WTC11 (cell line): ENCODE measurements around the gene FAM177A1. TPM values are rescaled to one million over a fixed set of nuclear protein-coding genes. Genes with fewer than 3 reads are reported as not detected.
A peak's percentile ranks its signal among the peaks of the same experiment; 100 is the strongest.

Experiments
- ATAC-seq: fragments of 200-7000 bp; cut with Tn5 transposase; 2 replicates; pipeline ENCODE4 v1.10.0; 2021; ENCODE audit warnings: mild to moderate bottlenecking, moderate library complexity
- CTCF ChIA-PET: fragments of 300-600 bp; sonication (Branson Sonifier 250); formaldehyde crosslinking; loops from one replicate; lab custom pipeline; 2021; ENCODE audit warnings: antibody characterized with exemption; lab: Charles Lee
- POLR2A ChIA-PET: fragments of 350-600 bp; sonication (Branson Sonifier 250); formaldehyde crosslinking; loops from one replicate; lab custom pipeline; 2021; ENCODE audit warnings: antibody characterized with exemption; lab: Charles Lee
- DNase-seq: peaks from one replicate; pipeline ENCODE4 v3.0.0; 2021; ENCODE audit warnings: low spot score
- H3K27ac Mint-ChIP-seq: 2 replicates; pipeline ENCODE4 v1.8.0; 2021; ENCODE audit warnings: mixed read lengths
- H3K27me3 Mint-ChIP-seq: 2 replicates; pipeline ENCODE4 v1.8.0; 2021; ENCODE audit warnings: low read depth, mild to moderate bottlenecking, moderate library complexity, mixed read lengths
- H3K36me3 Mint-ChIP-seq: 2 replicates; pipeline ENCODE4 v1.8.0; 2021; ENCODE audit warnings: mixed read lengths
- H3K4me1 Mint-ChIP-seq: 2 replicates; pipeline ENCODE4 v1.8.0; 2022; ENCODE audit warnings: mixed read lengths
- H3K4me3 Mint-ChIP-seq: 2 replicates; pipeline ENCODE4 v1.8.0; 2021; ENCODE audit warnings: mild to moderate bottlenecking, moderate library complexity, mixed read lengths
- H3K9me3 Mint-ChIP-seq: 2 replicates; pipeline ENCODE4 v1.8.0; 2021; ENCODE audit warnings: mixed read lengths
- CBFB ChIP-seq: sonication (generic); formaldehyde crosslinking; IDR thresholded peaks from 2 replicates; pipeline ENCODE4 v1.8.1; 2022; ENCODE audit warnings: mild to moderate bottlenecking, low read depth, missing genetic modification reagents
- CREB1 ChIP-seq: sonication (generic); formaldehyde crosslinking; IDR thresholded peaks from 2 replicates; pipeline ENCODE4 v1.8.0; 2023; ENCODE audit warnings: mild to moderate bottlenecking, missing genetic modification reagents
- ESRRA ChIP-seq: sonication (generic); formaldehyde crosslinking; IDR thresholded peaks from 2 replicates; pipeline ENCODE4 v1.8.1; 2022; ENCODE audit warnings: mild to moderate bottlenecking, missing genetic modification reagents, borderline replicate concordance
- FOXJ3 ChIP-seq: sonication (generic); formaldehyde crosslinking; IDR thresholded peaks from 2 replicates; pipeline ENCODE4 v1.9.0; 2021; ENCODE audit warnings: missing genetic modification reagents, mild to moderate bottlenecking, borderline replicate concordance
- IRF2 ChIP-seq: sonication (generic); formaldehyde crosslinking; IDR thresholded peaks from 2 replicates; pipeline ENCODE4 v1.8.0; 2022; ENCODE audit warnings: low read depth, missing genetic modification reagents, borderline replicate concordance
- JAZF1 ChIP-seq: fragments of 250-450 bp; sonication (Bioruptor Pico); IDR thresholded peaks from 2 replicates; pipeline ENCODE4 v1.9.0; 2021; ENCODE audit warnings: moderate library complexity, mild to moderate bottlenecking, inconsistent platforms
- JUN ChIP-seq: sonication (generic); formaldehyde crosslinking; IDR thresholded peaks from 2 replicates; pipeline ENCODE4 v1.8.0; 2023; ENCODE audit warnings: mild to moderate bottlenecking, missing genetic modification reagents
- NFE2L1 ChIP-seq: sonication (generic); formaldehyde crosslinking; IDR thresholded peaks from 2 replicates; pipeline ENCODE4 v1.8.1; 2023; ENCODE audit warnings: missing genetic modification reagents
- NR2C2 ChIP-seq: sonication (generic); formaldehyde crosslinking; IDR thresholded peaks from 2 replicates; pipeline ENCODE4 v1.8.0; 2022; ENCODE audit warnings: mild to moderate bottlenecking, missing genetic modification reagents
- NR3C1 ChIP-seq: sonication (generic); formaldehyde crosslinking; conservative IDR thresholded peaks from 2 replicates; pipeline ENCODE4 v1.8.1; 2023; ENCODE audit warnings: low read depth, mild to moderate bottlenecking, missing genetic modification reagents
- OVOL2 ChIP-seq: fragments of 250-450 bp; sonication (Bioruptor Pico); IDR thresholded peaks from 2 replicates; pipeline ENCODE4 v1.9.0; 2021; ENCODE audit warnings: mild to moderate bottlenecking, borderline replicate concordance
- ZNF219 ChIP-seq: sonication (generic); formaldehyde crosslinking; IDR thresholded peaks from 2 replicates; pipeline ENCODE4 v1.8.0; 2023; ENCODE audit warnings: missing genetic modification reagents, mild to moderate bottlenecking, borderline replicate concordance
- ZNF317 ChIP-seq: sonication (generic); formaldehyde crosslinking; IDR thresholded peaks from 2 replicates; pipeline ENCODE4 v1.8.1; 2023; ENCODE audit warnings: low read depth, mild to moderate bottlenecking, moderate library complexity, missing genetic modification reagents, borderline replicate concordance
- ZNF416 ChIP-seq: fragments of 250-450 bp; sonication (Bioruptor Pico); IDR thresholded peaks from 2 replicates; pipeline ENCODE4 v1.9.0; 2021; ENCODE audit warnings: mild to moderate bottlenecking, inconsistent platforms
- total RNA-seq: library from RNA; stranded (reverse); gene quantifications from 3 replicates; pipeline ENCODE4 v1.2.3, GENCODE V29; 2021
- TF ChIP-seq, protein P1 (sequence below): sonication (generic); formaldehyde crosslinking; conservative IDR thresholded peaks from 2 replicates; pipeline ENCODE4 v1.8.1; 2022; ENCODE audit warnings: mild to moderate bottlenecking, missing genetic modification reagents
- TF ChIP-seq, protein P2 (sequence below): sonication (generic); formaldehyde crosslinking; IDR thresholded peaks from 2 replicates; pipeline ENCODE4 v1.8.0; 2022; ENCODE audit warnings: mild to moderate bottlenecking, missing genetic modification reagents
- TF ChIP-seq, protein P3 (sequence below): sonication (generic); formaldehyde crosslinking; IDR thresholded peaks from 2 replicates; pipeline ENCODE4 v1.8.1; 2023; ENCODE audit warnings: mild to moderate bottlenecking, missing genetic modification reagents, moderate library complexity
- TF ChIP-seq, protein P4 (sequence below): sonication (generic); formaldehyde crosslinking; conservative IDR thresholded peaks from 2 replicates; pipeline ENCODE4 v1.8.1; 2023; ENCODE audit warnings: mild to moderate bottlenecking, low read depth, missing genetic modification reagents, moderate library complexity
- TF ChIP-seq, protein P5 (sequence below): sonication (generic); formaldehyde crosslinking; IDR thresholded peaks from 2 replicates; pipeline ENCODE4 v1.8.0; 2022; ENCODE audit warnings: missing genetic modification reagents
- TF ChIP-seq, protein P6 (sequence below): sonication (generic); formaldehyde crosslinking; IDR thresholded peaks from 2 replicates; pipeline ENCODE4 v1.8.0; 2023; ENCODE audit warnings: missing genetic modification reagents

The FAM177A1 gene
- total RNA-seq, 1 experiment from 2014 or later: 44.7 TPM

DNA sequence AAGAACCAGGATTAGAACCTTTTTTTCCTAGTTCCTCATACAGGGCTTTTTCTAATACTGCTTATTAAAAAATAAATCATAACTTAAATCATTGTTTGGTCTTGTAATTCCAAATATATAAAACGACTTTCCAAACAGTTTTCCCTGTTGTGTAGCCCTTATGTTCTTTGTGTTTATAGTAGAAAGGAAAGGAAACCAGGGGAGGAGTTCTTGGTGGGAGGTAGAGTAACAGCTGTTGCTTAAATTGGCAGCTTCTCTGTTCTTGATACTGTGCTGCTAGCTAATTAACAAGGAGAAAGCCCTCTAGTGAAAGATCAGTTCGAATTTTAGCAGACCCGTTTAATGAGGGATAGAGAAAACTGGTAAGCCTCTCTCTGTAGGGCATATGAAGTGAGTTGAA, 48.3 kb upstream of the FAM177A1 start:
- peaks cover 3% of the 10 kb centered on the region; the same call in 1 of the 2 replicates for H3K36me3 Mint-ChIP-seq
- POLR2A ChIA-PET: no interaction called here
- TF ChIP-seq NR2C2 (CRISPR knock-in tag) (no peak), CBFB (CRISPR knock-in tag) (no peak), FOXJ3 (no peak), IRF2 (CRISPR knock-in tag) (no peak), NFE2L1 (no peak), ESRRA (no peak), ZNF219 (CRISPR knock-in tag) (no peak), JAZF1 (no peak), CREB1 (CRISPR knock-in tag) (no peak), NR3C1 (CRISPR knock-in tag) (no peak), OVOL2 (no peak), JUN (CRISPR knock-in tag) (no peak), ZNF416 (CRISPR knock-in tag) (no peak)
- TF ChIP-seq, protein P1, sequence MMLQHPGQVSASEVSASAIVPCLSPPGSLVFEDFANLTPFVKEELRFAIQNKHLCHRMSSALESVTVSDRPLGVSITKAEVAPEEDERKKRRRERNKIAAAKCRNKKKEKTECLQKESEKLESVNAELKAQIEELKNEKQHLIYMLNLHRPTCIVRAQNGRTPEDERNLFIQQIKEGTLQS: no peak
- TF ChIP-seq, protein P2, sequence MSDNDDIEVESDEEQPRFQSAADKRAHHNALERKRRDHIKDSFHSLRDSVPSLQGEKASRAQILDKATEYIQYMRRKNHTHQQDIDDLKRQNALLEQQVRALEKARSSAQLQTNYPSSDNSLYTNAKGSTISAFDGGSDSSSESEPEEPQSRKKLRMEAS: no peak
- TF ChIP-seq, protein P3, sequence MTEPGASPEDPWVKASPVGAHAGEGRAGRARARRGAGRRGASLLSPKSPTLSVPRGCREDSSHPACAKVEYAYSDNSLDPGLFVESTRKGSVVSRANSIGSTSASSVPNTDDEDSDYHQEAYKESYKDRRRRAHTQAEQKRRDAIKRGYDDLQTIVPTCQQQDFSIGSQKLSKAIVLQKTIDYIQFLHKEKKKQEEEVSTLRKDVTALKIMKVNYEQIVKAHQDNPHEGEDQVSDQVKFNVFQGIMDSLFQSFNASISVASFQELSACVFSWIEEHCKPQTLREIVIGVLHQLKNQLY (CRISPR knock-in tag): no peak
- TF ChIP-seq, protein P4, sequence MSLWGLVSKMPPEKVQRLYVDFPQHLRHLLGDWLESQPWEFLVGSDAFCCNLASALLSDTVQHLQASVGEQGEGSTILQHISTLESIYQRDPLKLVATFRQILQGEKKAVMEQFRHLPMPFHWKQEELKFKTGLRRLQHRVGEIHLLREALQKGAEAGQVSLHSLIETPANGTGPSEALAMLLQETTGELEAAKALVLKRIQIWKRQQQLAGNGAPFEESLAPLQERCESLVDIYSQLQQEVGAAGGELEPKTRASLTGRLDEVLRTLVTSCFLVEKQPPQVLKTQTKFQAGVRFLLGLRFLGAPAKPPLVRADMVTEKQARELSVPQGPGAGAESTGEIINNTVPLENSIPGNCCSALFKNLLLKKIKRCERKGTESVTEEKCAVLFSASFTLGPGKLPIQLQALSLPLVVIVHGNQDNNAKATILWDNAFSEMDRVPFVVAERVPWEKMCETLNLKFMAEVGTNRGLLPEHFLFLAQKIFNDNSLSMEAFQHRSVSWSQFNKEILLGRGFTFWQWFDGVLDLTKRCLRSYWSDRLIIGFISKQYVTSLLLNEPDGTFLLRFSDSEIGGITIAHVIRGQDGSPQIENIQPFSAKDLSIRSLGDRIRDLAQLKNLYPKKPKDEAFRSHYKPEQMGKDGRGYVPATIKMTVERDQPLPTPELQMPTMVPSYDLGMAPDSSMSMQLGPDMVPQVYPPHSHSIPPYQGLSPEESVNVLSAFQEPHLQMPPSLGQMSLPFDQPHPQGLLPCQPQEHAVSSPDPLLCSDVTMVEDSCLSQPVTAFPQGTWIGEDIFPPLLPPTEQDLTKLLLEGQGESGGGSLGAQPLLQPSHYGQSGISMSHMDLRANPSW (CRISPR knock-in tag): no peak
- TF ChIP-seq, protein P5, sequence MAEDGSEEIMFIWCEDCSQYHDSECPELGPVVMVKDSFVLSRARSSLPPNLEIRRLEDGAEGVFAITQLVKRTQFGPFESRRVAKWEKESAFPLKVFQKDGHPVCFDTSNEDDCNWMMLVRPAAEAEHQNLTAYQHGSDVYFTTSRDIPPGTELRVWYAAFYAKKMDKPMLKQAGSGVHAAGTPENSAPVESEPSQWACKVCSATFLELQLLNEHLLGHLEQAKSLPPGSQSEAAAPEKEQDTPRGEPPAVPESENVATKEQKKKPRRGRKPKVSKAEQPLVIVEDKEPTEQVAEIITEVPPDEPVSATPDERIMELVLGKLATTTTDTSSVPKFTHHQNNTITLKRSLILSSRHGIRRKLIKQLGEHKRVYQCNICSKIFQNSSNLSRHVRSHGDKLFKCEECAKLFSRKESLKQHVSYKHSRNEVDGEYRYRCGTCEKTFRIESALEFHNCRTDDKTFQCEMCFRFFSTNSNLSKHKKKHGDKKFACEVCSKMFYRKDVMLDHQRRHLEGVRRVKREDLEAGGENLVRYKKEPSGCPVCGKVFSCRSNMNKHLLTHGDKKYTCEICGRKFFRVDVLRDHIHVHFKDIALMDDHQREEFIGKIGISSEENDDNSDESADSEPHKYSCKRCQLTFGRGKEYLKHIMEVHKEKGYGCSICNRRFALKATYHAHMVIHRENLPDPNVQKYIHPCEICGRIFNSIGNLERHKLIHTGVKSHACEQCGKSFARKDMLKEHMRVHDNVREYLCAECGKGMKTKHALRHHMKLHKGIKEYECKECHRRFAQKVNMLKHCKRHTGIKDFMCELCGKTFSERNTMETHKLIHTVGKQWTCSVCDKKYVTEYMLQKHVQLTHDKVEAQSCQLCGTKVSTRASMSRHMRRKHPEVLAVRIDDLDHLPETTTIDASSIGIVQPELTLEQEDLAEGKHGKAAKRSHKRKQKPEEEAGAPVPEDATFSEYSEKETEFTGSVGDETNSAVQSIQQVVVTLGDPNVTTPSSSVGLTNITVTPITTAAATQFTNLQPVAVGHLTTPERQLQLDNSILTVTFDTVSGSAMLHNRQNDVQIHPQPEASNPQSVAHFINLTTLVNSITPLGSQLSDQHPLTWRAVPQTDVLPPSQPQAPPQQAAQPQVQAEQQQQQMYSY: no peak
- TF ChIP-seq, protein P6, sequence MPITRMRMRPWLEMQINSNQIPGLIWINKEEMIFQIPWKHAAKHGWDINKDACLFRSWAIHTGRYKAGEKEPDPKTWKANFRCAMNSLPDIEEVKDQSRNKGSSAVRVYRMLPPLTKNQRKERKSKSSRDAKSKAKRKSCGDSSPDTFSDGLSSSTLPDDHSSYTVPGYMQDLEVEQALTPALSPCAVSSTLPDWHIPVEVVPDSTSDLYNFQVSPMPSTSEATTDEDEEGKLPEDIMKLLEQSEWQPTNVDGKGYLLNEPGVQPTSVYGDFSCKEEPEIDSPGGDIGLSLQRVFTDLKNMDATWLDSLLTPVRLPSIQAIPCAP (CRISPR knock-in tag): no peak
- no peak overlapping the region for H3K4me3 Mint-ChIP-seq
- no peaks in the 10 kb centered on the region for H3K9me3 Mint-ChIP-seq
- CTCF ChIA-PET: no interaction called here
- ATAC-seq (no peak), DNase-seq (no peak)
- no peaks in the 10 kb centered on the region for H3K27me3 Mint-ChIP-seq
- peak overlapping the region; percentile 39; the same call in 1 of the 2 replicates for H3K27ac Mint-ChIP-seq
- H3K4me1 Mint-ChIP-seq: no peaks in the 10 kb centered on the region

DNA sequence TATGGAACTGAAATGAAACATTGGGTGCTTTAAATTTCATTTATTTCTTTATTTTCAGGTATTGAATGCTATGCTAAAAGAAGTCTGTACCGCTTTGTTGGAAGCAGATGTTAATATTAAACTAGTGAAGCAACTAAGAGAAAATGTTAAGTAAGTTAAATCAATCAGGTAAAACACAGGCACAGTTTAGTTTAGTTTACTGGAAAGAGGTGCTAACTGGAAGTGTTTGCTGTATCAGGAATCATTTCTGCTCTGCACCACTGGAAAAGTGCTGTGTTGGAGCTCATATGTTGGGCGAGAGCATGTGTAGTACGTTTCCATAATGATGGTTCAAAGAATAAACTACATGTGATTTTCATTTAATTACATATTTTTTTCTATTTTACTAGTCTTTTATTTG, 46.6 kb upstream of the FAM177A1 start:
- no peaks in the 10 kb centered on the region for H3K27me3 Mint-ChIP-seq
- no peak for TF ChIP-seq ZNF317 (CRISPR knock-in tag)
- no peak for TF ChIP-seq OVOL2
- no peak for DNase-seq
- CTCF ChIA-PET: no interaction called here
- H3K9me3 Mint-ChIP-seq: no peaks in the 10 kb centered on the region
- ATAC-seq: no peak
- H3K27ac Mint-ChIP-seq: no peak overlapping the region
- H3K36me3 Mint-ChIP-seq: peaks cover 3% of the 10 kb centered on the region; the same call in 1 of the 2 replicates
- no peak overlapping the region for H3K4me3 Mint-ChIP-seq
- POLR2A ChIA-PET: interaction anchor here (0.6 to 1.8 kb wide), 2 partner anchors 16 to 304 kb away, joined by 3 to 7 read pairs; partner anchors contain the start of gene SRP54
- H3K4me1 Mint-ChIP-seq: no peaks in the 10 kb centered on the region
